ENCODE measurements around the gene CCDC124. TPM values are rescaled to one million over a fixed set of nuclear protein-coding genes. Genes with fewer than 3 reads are reported as not detected.
A peak's percentile ranks its signal among the peaks of the same experiment; 100 is the strongest.
"Not testable (repeated sequence)": the region's sequence is repeated elsewhere in the genome, so short reads cannot be mapped to it uniquely, and the experiment has no call there.

Gene CCDC124, protein sequence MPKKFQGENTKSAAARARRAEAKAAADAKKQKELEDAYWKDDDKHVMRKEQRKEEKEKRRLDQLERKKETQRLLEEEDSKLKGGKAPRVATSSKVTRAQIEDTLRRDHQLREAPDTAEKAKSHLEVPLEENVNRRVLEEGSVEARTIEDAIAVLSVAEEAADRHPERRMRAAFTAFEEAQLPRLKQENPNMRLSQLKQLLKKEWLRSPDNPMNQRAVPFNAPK
- total RNA-seq (100 to 1,000 TPM in 1 of 9 donors, 10 to 100 TPM in 8; 45.4 to 115 (median 66.1) TPM), polyA plus RNA-seq (100 to 1,000 TPM; 157 to 195 TPM)
- long read RNA-seq, donor 1, transcript CCDC124-201 (5 exons, 938 nt): major isoform, 78 of 101 reads
- long read RNA-seq, donor 1, partial matches to known transcripts: 19 of 101 reads
- long read RNA-seq, donor 1, other reads (novel, unspliced or antisense): 4 of 101 reads
- long read RNA-seq, donor 2, transcript CCDC124-201 (5 exons, 938 nt): major isoform, 62 of 85 reads
- long read RNA-seq, donor 2, partial matches to known transcripts: 16 of 85 reads
- long read RNA-seq, donor 2, other reads (novel, unspliced or antisense): 7 of 85 reads
- long read RNA-seq, donor 3, transcript CCDC124-201 (5 exons, 938 nt): major isoform, 73 of 89 reads
- long read RNA-seq, donor 3, partial matches to known transcripts: 13 of 89 reads
- long read RNA-seq, donor 3, other reads (novel, unspliced or antisense): 3 of 89 reads

DNA sequence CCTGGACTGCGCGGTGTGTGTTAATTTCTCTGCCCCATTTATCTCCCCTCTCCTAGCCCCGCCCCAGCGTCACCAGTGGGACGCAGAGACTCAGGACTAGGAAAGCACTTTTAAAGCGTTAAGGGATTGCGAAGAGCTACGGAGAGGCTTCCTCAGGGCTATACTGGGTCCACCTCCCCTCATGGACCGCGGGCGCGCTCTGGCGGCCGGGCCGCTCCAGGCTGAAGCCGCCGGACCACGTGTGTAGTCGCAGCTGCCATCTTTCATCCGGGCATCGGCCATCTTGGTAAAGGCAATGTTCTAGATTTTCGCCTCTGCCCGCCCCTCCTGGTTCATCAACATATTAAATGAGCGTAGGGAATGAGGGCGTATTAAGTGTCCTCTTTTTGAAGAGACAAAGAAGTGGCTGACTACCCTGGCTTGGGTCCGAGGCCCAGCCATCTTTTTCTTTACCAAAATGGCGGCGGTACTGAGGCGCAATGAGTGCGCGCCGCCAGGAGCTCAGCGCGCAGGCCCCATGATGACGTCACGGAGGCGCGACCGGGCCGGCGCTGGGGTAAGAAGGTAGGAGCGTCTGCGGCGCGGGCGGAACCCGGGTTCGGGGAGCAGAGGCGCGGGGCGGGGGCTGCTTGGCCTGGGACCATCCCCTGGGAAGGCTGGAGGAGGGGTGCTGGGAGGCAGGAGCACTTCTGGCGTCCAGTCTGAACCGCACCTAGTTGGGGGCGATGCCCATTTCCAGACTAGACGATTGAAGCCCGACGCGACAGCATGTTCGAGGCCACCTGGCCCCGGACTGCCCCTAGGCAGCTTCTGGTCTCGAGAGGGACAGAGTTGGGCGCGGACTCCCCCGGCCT is at the start of gene CCDC124:
Gene CCDC124, plus strand, starts transcription at position 531 of the 854 bp plus-strand sequence. CDS start 3,406 bp downstream, outside the sequence.
- Histone ChIP-seq H3K4me1 (peaks cover 0 to 22% (median 14%) of the 10 kb centered on the region in 12 donors), H3K27ac (peak within 1 kb of the TSS in 11 of 12 donors; percentile 65 to 92 (median 87)), H3K9me3 (no peaks in the 10 kb centered on the region), H3K36me3 (peaks cover 0 to 13% (median 7%) of the 10 kb centered on the region in 9 donors), H3K27me3 (no peaks in the 10 kb centered on the region), H3K4me3 (peak within 1 kb of the TSS; percentile 65 to 99 (median 88))
- TF ChIP-seq POLR2A (IDR thresholded peaks at IDR 0.05): peak in 1 of 2 donors; percentile 84
- TF ChIP-seq, protein P1, sequence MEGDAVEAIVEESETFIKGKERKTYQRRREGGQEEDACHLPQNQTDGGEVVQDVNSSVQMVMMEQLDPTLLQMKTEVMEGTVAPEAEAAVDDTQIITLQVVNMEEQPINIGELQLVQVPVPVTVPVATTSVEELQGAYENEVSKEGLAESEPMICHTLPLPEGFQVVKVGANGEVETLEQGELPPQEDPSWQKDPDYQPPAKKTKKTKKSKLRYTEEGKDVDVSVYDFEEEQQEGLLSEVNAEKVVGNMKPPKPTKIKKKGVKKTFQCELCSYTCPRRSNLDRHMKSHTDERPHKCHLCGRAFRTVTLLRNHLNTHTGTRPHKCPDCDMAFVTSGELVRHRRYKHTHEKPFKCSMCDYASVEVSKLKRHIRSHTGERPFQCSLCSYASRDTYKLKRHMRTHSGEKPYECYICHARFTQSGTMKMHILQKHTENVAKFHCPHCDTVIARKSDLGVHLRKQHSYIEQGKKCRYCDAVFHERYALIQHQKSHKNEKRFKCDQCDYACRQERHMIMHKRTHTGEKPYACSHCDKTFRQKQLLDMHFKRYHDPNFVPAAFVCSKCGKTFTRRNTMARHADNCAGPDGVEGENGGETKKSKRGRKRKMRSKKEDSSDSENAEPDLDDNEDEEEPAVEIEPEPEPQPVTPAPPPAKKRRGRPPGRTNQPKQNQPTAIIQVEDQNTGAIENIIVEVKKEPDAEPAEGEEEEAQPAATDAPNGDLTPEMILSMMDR (IDR thresholded peaks at IDR 0.05): peak; percentile 68 to 90 (median 78)
- DNase-seq (peak; percentile 91 to 96 (median 92)), ATAC-seq (peak; percentile 95 to 99 (median 96))
- intact Hi-C loops (cut with DNase I): loop anchor here in 9 of 10 donors (1.0 to 10.0 kb wide), 7 partner anchors 70 to 122 kb away; partner anchors contain the start of gene RPL18A (in 7 of the 9)
- 0% methylated on average over 51 to 64 of the region's 64 CpGs for WGBS, 4 donors

DNA sequence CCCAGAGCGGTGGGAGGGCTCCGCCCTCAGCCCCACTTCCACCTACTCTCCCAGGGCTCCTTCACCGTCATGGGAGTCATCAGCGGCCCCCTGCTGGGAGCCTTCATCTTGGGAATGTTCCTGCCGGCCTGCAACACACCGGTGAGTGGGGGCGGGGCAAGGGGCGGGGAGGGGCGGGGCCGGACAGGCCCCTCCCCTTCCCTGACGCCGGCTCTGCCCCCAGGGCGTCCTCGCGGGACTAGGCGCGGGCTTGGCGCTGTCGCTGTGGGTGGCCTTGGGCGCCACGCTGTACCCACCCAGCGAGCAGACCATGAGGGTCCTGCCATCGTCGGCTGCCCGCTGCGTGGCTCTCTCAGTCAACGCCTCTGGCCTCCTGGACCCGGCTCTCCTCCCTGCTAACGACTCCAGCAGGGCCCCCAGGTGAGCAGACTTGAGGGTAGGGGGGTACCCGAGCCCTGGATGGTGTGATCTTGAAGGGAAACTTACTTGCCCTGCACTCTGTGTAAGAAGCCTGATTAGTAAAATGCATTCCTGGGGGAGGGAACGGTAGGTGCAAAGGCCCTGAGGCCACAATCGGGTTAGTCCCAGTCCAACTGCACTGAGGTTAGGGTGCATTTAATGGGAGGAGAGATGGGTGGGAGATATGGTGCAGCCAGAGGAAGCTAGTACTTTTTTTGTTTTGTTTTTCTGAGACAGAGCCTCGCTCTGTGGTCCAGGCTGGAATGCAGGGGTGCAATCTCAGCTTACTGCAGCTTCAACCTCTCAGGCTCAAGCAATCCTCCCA is 49.0 kb upstream of the CCDC124 start:
- TF ChIP-seq POLR2A (IDR thresholded peaks at IDR 0.05): no peak
- TF ChIP-seq, protein P1 (IDR thresholded peaks at IDR 0.05): no peak
- ATAC-seq (no peak), DNase-seq (no peak)
- Histone ChIP-seq H3K27me3 (peaks cover 0 to 32% (median 0%) of the 10 kb centered on the region in 9 donors), H3K9me3 (no peaks in the 10 kb centered on the region), H3K4me1 (no peaks in the 10 kb centered on the region), H3K4me3 (no peak overlapping the region), H3K27ac (no peak overlapping the region), H3K36me3 (no peaks in the 10 kb centered on the region)
- 68 to 74% (median 70%) methylated on average over 10 to 33 of the region's 33 CpGs for WGBS, 4 donors
- intact Hi-C loops (cut with DNase I): loop anchor here in 1 of 10 donors (10.0 kb wide), 1 partner anchor 101 kb away; no protein-coding TSS in a partner anchor

DNA sequence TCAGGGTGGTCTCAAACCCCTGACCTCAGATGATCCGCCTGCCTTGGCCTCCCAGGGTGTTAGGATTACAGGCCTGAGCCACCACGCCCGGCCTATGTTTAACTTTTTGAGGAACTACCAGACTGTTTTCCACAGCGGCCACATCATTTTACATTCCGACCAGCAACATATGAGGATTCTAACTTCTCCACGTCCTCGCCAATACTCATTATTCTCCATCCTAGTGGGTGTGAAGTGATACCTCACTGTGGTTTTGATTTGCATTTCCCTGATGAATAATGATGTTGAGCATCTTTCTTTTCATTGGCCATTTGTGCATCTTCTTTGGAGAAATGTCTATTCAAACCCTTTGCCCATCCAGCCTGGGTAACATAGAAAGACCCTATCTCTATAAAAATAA is 46.3 kb upstream of the CCDC124 start:
- Histone ChIP-seq H3K9me3 (no peaks in the 10 kb centered on the region), H3K4me3 (no peak overlapping the region), H3K4me1 (no peaks in the 10 kb centered on the region), H3K27ac (no peak overlapping the region), H3K36me3 (no peaks in the 10 kb centered on the region), H3K27me3 (peaks cover 0 to 36% (median 0%) of the 10 kb centered on the region in 9 donors)
- no peak for ATAC-seq
- intact Hi-C loops (cut with DNase I): loop anchor here in 1 of 10 donors (10.0 kb wide), 1 partner anchor 98 kb away; no protein-coding TSS in a partner anchor
- no peak for DNase-seq
- 73 to 82% (median 78%) methylated on average over 7 of the region's 7 CpGs for WGBS, 4 donors
- TF ChIP-seq, protein P1 (IDR thresholded peaks at IDR 0.05): no peak
- TF ChIP-seq POLR2A (IDR thresholded peaks at IDR 0.05): no peak

DNA sequence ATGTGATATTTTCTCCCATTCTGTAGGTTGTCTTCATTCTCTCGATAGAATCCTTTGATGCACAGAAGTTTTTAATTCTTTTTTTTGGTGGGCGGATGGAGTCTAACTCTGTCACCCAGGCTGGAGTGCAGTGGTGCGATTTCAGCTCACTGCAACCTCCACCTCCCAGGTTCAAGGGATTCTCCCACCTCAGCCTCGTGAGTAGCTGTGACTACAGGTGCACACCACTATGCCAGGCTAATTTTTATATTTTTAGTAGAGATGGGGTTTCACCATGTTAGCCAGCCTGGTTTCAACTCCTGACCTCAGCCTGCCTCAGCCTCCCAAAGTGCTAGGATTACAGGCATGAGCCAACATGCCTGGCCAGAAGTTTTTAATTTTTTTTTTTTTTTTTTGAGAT is 45.6 kb upstream of the CCDC124 start:
- not testable (repeated sequence) for ATAC-seq, H3K36me3 ChIP-seq, H3K9me3 ChIP-seq, H3K4me3 ChIP-seq, H3K4me1 ChIP-seq, H3K27ac ChIP-seq, DNase-seq
- intact Hi-C loops (cut with DNase I): loop anchor here in 1 of 10 donors (10.0 kb wide), 1 partner anchor 98 kb away; no protein-coding TSS in a partner anchor
- peaks cover 0 to 35% (median 0%) of the 10 kb centered on the region in 9 donors for H3K27me3 ChIP-seq
- WGBS, 4 donors: 71 to 82% (median 74%) methylated on average over 4 of the region's 4 CpGs
